ENCODE measurements around the gene BLCAP. TPM values are rescaled to one million over a fixed set of nuclear protein-coding genes. Genes with fewer than 3 reads are reported as not detected.
A peak's percentile ranks its signal among the peaks of the same experiment; 100 is the strongest.

BLCAP gene
- total and polyA plus RNA-seq, 2 of the 4 experiments (the other 2 are of a cell fraction), result 17.7 to 67.3 TPM

- Histone ChIP-seq H3K4me3 (ENCODE audit: insufficient read depth, low read depth, low read length) (no peak overlapping the region), H2BK20ac (ENCODE audit: low read depth, low read length) (no peak overlapping the region), H3K9ac (ENCODE audit: low read depth, low read length) (no peak overlapping the region), H4K5ac (ENCODE audit: low read depth, low read length) (no peak overlapping the region), H2BK15ac (ENCODE audit: low read depth, low read length) (no peak overlapping the region), H4K8ac (ENCODE audit: low read depth in 2 of 2, low read length in 2 of 2) (no peak overlapping the region), H2AK9ac (replicated peaks; ENCODE audit: low read depth, low read length, poor library complexity) (peak overlapping the region; percentile 86), H3K36me3 (ENCODE audit: control insufficient read depth, insufficient read depth, low read length) (no peaks in the 10 kb centered on the region), H3K23ac (ENCODE audit: low read depth, low read length) (no peak overlapping the region), H2BK5ac (ENCODE audit: low read depth, low read length, poor library complexity, severe bottlenecking) (no peak overlapping the region), H3K4ac (ENCODE audit: low read depth, low read length) (no peak overlapping the region), H3K9me3 (ENCODE audit: control insufficient read depth, insufficient read depth, low read length) (no peaks in the 10 kb centered on the region), H3K4me2 (ENCODE audit: low read depth, low read length) (no peak overlapping the region), H3K56ac (ENCODE audit: extremely low read depth, insufficient read depth, low read length) (no peak overlapping the region), H4K20me1 (ENCODE audit: insufficient read depth, low read length) (peaks cover 25% of the 10 kb centered on the region), H3K14ac (replicated peaks; ENCODE audit: low read depth, low read length) (no peak overlapping the region), H3K18ac (ENCODE audit: low read depth, low read length) (no peak overlapping the region), H2AK5ac (ENCODE audit: low read depth, low read length) (no peak overlapping the region), H4K91ac (ENCODE audit: insufficient read depth, low read depth, low read length) (no peak overlapping the region), H3K4me1 (ENCODE audit: control insufficient read depth, insufficient read depth, low read length) (peaks cover 11% of the 10 kb centered on the region), H3K27me3 (ENCODE audit: control insufficient read depth, insufficient read depth, low read length) (no peaks in the 10 kb centered on the region), H3K27ac (ENCODE audit: insufficient read depth, low read length) (no peak overlapping the region), H2BK120ac (ENCODE audit: low read depth, low read length) (no peak overlapping the region), H2AFZ (replicated peaks; ENCODE audit: low read length, poor library complexity) (no peak overlapping the region), H3K79me1 (ENCODE audit: low read depth in 1 of 2, low read length in 2 of 2) (peaks cover 13 to 42% of the 10 kb centered on the region in 2 experiments), H3K9me1 (ENCODE audit: insufficient read depth, low read length) (peaks cover 16% of the 10 kb centered on the region)
- CTCF ChIA-PET, result no interaction called here
- POLR2A ChIA-PET (ENCODE audit: unreplicated experiment), result no interaction called here
- no peak for DNase-seq
- WGBS, 2 experiments (ENCODE audit: extremely low coverage in 2 of 2, insufficient read length in 1 of 2), result 80% methylated on average over 6 of the region's 8 CpGs; no CpG with 5 or more reads in 1 of the 2 experiments
- in situ Hi-C loops (cut with MboI; ENCODE audit: low sequenced_read_pairs) (loop anchor here (5.0 kb wide), 1 partner anchor 137 kb away; no protein-coding TSS in a partner anchor), intact Hi-C loops (cut with micrococcal nuclease) (loop anchor here (5.0 kb wide), 1 partner anchor 122 kb away; no protein-coding TSS in a partner anchor), dilution Hi-C loops (cut with HindIII; ENCODE audit: low sequenced_read_pairs, unreplicated experiment) (no loop called here)
- no TSS peak for BruUV-seq (replicated peaks)
- no peak for ATAC-seq (ENCODE audit: low read depth)
- no peak for TF ChIP-seq CEBPB (IDR thresholded peaks at IDR 0.05; ENCODE audit: low read depth, low read length)
- TF ChIP-seq, protein P1, sequence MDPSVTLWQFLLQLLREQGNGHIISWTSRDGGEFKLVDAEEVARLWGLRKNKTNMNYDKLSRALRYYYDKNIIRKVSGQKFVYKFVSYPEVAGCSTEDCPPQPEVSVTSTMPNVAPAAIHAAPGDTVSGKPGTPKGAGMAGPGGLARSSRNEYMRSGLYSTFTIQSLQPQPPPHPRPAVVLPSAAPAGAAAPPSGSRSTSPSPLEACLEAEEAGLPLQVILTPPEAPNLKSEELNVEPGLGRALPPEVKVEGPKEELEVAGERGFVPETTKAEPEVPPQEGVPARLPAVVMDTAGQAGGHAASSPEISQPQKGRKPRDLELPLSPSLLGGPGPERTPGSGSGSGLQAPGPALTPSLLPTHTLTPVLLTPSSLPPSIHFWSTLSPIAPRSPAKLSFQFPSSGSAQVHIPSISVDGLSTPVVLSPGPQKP (IDR thresholded peaks at IDR 0.05; ENCODE audit: borderline replicate concordance, low read depth, low read length), result no peak
- TF ChIP-seq BHLHE40 (IDR thresholded peaks at IDR 0.05; ENCODE audit: low read depth, low read length), result no peak
- no peak for TF ChIP-seq USF2 (IDR thresholded peaks at IDR 0.05; ENCODE audit: low read depth, low read length)
- no peak for TF ChIP-seq FOS (IDR thresholded peaks at IDR 0.05; ENCODE audit: low read depth, low read length)
- TF ChIP-seq POLR2A (IDR thresholded peaks at IDR 0.05; ENCODE audit: low read depth, low read length), result no peak
- TF ChIP-seq MAFK (IDR thresholded peaks at IDR 0.05; ENCODE audit: low read depth, low read length), result no peak
- no peak for TF ChIP-seq CHD1 (IDR thresholded peaks at IDR 0.05; ENCODE audit: low read depth, low read length)
- no peak for TF ChIP-seq MAZ (IDR thresholded peaks at IDR 0.05; ENCODE audit: borderline replicate concordance, low read depth, low read length)
- TF ChIP-seq RFX5 (IDR thresholded peaks at IDR 0.05; ENCODE audit: low read depth, low read length), result no peak
- TF ChIP-seq RAD21 (IDR thresholded peaks at IDR 0.05; ENCODE audit: low read length), result no peak
- no peak for TF ChIP-seq MXI1 (IDR thresholded peaks at IDR 0.05; ENCODE audit: borderline replicate concordance, low read depth, low read length)
- TF ChIP-seq, protein P2, sequence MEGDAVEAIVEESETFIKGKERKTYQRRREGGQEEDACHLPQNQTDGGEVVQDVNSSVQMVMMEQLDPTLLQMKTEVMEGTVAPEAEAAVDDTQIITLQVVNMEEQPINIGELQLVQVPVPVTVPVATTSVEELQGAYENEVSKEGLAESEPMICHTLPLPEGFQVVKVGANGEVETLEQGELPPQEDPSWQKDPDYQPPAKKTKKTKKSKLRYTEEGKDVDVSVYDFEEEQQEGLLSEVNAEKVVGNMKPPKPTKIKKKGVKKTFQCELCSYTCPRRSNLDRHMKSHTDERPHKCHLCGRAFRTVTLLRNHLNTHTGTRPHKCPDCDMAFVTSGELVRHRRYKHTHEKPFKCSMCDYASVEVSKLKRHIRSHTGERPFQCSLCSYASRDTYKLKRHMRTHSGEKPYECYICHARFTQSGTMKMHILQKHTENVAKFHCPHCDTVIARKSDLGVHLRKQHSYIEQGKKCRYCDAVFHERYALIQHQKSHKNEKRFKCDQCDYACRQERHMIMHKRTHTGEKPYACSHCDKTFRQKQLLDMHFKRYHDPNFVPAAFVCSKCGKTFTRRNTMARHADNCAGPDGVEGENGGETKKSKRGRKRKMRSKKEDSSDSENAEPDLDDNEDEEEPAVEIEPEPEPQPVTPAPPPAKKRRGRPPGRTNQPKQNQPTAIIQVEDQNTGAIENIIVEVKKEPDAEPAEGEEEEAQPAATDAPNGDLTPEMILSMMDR (conservative IDR thresholded peaks at IDR 0.05; ENCODE audit: low read depth, low read length), result no peak
- no peak for TF ChIP-seq RCOR1 (IDR thresholded peaks at IDR 0.05; ENCODE audit: insufficient replicate concordance, low read length)
- TF ChIP-seq SMC3 (IDR thresholded peaks at IDR 0.05; ENCODE audit: low read depth, low read length), result no peak
Observed at GRCh38 chr20:37529214-37529967, 1.7 kb upstream of the BLCAP start.
